NCI-H1092 treated with DMSO at 0.1 percent for 48 hours (cell line): ENCODE results near the gene PROK2.

ENCODE experiments used
- DNase-seq: peaks from one replicate; lab custom pipeline; 2025; lab: John Stamatoyannopoulos, UW

PROK2 gene

GRCh38 chr3:71734881-71735280 lies 50.1 kb downstream of the PROK2 start:
- no peak for DNase-seq

- no peak for DNase-seq
Measured at GRCh38 chr3:71733319-71733718, 51.6 kb downstream of the PROK2 start.

GRCh38 chr3:71732637-71733036 lies 52.3 kb downstream of the PROK2 start:
- DNase-seq = no peak

- DNase-seq = peak; percentile 16
Measured at GRCh38 chr3:71728632-71729342, 56.2 kb downstream of the PROK2 start.

- DNase-seq = no peak
Measured at GRCh38 chr3:71726146-71726545, 58.8 kb downstream of the PROK2 start.

- no peak for DNase-seq
Measured at GRCh38 chr3:71725271-71725991, 59.5 kb downstream of the PROK2 start, which contains the start of gene EIF4E3. TSS of gene EIF4E3 (minus strand) at chr3:71725402. CDS start at chr3:71725367, 35 bp downstream.

- no peak for DNase-seq
Measured at GRCh38 chr3:71724584-71725270, 60.2 kb downstream of the PROK2 start.

- no peak for DNase-seq
Measured at GRCh38 chr3:71724171-71724453, 60.8 kb downstream of the PROK2 start.

GRCh38 chr3:71723452-71724170 lies 61.3 kb downstream of the PROK2 start:
- no peak for DNase-seq

GRCh38 chr3:71722693-71723092 lies 62.3 kb downstream of the PROK2 start:
- DNase-seq = no peak
